ENCODE results near the gene KCNJ15.

DNA sequence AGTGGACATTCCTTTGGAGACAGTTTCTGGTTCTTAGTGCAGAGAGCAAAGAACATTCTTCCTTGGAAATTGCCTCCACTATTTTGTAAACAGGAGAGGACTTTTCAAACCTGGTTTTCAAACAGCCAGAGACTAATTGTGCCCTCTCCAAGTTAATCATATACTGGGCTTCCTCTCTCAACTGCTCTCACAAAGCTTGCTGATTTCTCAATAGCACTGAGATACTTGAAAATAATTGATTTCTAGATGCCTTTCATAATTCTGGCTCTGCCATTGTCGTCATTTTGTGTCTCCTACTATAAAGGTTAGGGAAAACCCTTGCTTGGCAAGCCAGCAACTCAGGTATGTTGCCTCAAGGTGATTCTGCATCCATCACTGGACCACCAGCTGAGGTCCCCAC lies 56.0 kb downstream of the KCNJ15 start:
- no peak for TF ChIP-seq CTCF (IDR thresholded peaks at IDR 0.05)
- no peak for TF ChIP-seq POLR2A (IDR thresholded peaks at IDR 0.05)
